ENCODE results near the gene ZNF292.
A peak's percentile ranks its signal among the peaks of the same experiment; 100 is the strongest.
"Not testable (repeated sequence)": the region's sequence is repeated elsewhere in the genome, so short reads cannot be mapped to it uniquely, and the experiment has no call there.

Gene ZNF292

DNA sequence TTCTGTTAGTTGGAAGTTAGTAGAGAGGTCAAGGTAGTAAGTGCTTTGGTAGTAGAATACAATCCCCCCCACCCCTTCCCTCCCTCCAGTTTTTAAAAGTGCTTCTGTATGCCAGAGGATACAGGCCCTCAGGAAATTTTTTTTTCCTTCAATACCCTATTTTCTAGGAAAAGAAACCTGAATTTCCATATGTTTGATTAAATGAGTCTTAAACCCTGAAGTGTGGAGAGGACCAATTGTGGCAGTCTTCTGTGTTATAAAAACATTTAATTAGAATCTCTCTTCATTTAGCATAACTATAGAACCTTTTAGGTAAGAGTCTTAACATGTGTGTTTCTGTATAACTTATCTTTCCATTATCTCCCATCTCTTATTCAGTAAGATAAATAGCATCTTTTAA is 59.5 kb downstream of the ZNF292 start:
- Mint-ChIP-seq H3K27me3 (no peaks in the 10 kb centered on the region), H3K27ac (no peak overlapping the region), H3K36me3 (peaks cover 5% of the 10 kb centered on the region), H3K4me3 (no peak overlapping the region), H3K4me1 (ENCODE audit: low read depth) (peaks cover 43% of the 10 kb centered on the region), H3K9me3 (ENCODE audit: low read depth) (no peaks in the 10 kb centered on the region)

DNA sequence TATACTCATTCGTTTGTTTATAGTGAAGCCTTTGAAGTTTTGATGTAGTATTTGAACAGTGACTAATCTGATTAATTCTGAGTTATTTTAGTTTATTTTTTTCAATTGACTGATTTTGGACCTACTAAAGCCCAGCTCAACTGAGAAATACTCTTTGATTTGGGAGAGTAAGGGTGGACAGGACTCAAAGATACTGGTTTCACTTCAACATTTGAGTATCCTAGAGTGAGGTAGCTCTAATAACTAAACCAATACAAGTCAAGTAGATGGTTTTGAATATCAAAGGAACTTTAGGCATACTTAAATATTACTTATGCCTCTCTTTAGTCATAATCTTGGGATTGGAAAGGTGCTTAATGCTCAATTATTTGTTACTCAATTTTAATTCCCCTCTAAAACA is 65.6 kb downstream of the ZNF292 start:
- H3K9me3 Mint-ChIP-seq (ENCODE audit: low read depth): no peaks in the 10 kb centered on the region
- no peak overlapping the region for H3K4me3 Mint-ChIP-seq
- H3K4me1 Mint-ChIP-seq (ENCODE audit: low read depth): peaks cover 4% of the 10 kb centered on the region
- no peaks in the 10 kb centered on the region for H3K27me3 Mint-ChIP-seq
- H3K27ac Mint-ChIP-seq: no peak overlapping the region
- peaks cover 21% of the 10 kb centered on the region for H3K36me3 Mint-ChIP-seq

GRCh38 chr6:87222676-87223075 is 67.3 kb downstream of the ZNF292 start:
- H3K36me3 Mint-ChIP-seq: peaks cover 21% of the 10 kb centered on the region
- H3K27me3 Mint-ChIP-seq: no peaks in the 10 kb centered on the region
- H3K4me3 Mint-ChIP-seq: no peak overlapping the region
- H3K4me1 Mint-ChIP-seq (ENCODE audit: low read depth): peaks cover 6% of the 10 kb centered on the region
- H3K9me3 Mint-ChIP-seq (ENCODE audit: low read depth): no peaks in the 10 kb centered on the region
- peak overlapping the region; percentile 46 for H3K27ac Mint-ChIP-seq

- Mint-ChIP-seq H3K27me3 (no peaks in the 10 kb centered on the region), H3K27ac (no peak overlapping the region), H3K9me3 (ENCODE audit: low read depth) (no peaks in the 10 kb centered on the region), H3K4me1 (ENCODE audit: low read depth) (peaks cover 6% of the 10 kb centered on the region), H3K4me3 (no peak overlapping the region), H3K36me3 (peaks cover 24% of the 10 kb centered on the region)
Observed at GRCh38 chr6:87224971-87225370, 69.6 kb downstream of the ZNF292 start.

- peaks cover 6% of the 10 kb centered on the region for H3K4me1 Mint-ChIP-seq (ENCODE audit: low read depth)
- H3K27ac Mint-ChIP-seq: no peak overlapping the region
- H3K27me3 Mint-ChIP-seq: no peaks in the 10 kb centered on the region
- H3K4me3 Mint-ChIP-seq: no peak overlapping the region
- H3K9me3 Mint-ChIP-seq (ENCODE audit: low read depth): no peaks in the 10 kb centered on the region
- H3K36me3 Mint-ChIP-seq: peaks cover 24% of the 10 kb centered on the region
Observed at GRCh38 chr6:87225511-87225910, 70.1 kb downstream of the ZNF292 start.

GRCh38 chr6:87225937-87226336 is 70.6 kb downstream of the ZNF292 start:
- H3K4me1 Mint-ChIP-seq (ENCODE audit: low read depth): peaks cover 6% of the 10 kb centered on the region
- no peaks in the 10 kb centered on the region for H3K27me3 Mint-ChIP-seq
- H3K9me3 Mint-ChIP-seq (ENCODE audit: low read depth): no peaks in the 10 kb centered on the region
- H3K36me3 Mint-ChIP-seq: peaks cover 24% of the 10 kb centered on the region
- peak overlapping the region; percentile 46 for H3K27ac Mint-ChIP-seq
- no peak overlapping the region for H3K4me3 Mint-ChIP-seq

DNA sequence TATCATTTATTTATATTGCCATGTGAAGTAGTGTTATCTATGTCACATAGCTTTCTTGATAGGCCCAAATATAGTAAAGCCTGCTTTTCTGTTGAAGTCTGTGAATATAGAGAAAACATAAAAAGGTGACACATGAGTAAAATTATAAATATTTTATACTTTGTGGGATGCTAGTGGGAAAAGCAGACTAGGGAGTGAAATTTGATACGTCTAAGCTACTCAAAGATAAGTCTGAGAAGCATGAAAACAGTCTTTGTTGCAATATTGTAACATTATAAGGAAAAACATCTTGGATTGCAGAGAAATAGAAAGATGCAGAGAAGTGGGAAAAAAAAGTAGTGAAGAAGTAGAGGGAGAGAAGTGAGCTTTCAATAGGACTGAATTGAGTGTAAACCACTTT is 75.4 kb downstream of the ZNF292 start:
- H3K27me3 Mint-ChIP-seq: no peaks in the 10 kb centered on the region

DNA sequence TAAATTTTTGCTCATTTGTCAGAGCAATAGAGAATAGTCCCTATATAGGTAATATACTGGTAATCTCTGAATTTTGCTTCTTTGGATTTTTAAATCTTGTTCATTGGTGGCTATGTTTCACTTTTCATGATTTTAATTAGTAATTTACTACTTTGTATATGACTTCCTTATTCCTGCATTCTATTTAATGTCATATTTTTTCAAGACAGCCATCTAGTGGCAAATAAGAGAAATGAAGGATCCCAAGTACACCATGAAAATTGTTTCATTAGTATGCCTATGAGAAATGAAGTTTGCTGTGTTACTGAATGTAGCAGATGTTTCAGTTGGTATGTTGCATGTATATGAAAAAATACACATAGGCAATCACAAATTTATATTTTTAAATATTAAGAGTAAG is 82.4 kb downstream of the ZNF292 start:
- H3K36me3 Mint-ChIP-seq: peaks cover 2% of the 10 kb centered on the region
- H3K27ac Mint-ChIP-seq: no peak overlapping the region
- H3K27me3 Mint-ChIP-seq: no peaks in the 10 kb centered on the region
- no peak overlapping the region for H3K4me3 Mint-ChIP-seq
- no peaks in the 10 kb centered on the region for H3K9me3 Mint-ChIP-seq (ENCODE audit: low read depth)
- peaks cover 2% of the 10 kb centered on the region for H3K4me1 Mint-ChIP-seq (ENCODE audit: low read depth)

More for the DNA sequence above, 75.4 kb downstream of the ZNF292 start:
- peaks cover 9% of the 10 kb centered on the region for H3K4me1 Mint-ChIP-seq (ENCODE audit: low read depth)
- H3K4me3 Mint-ChIP-seq: no peak overlapping the region
- H3K27ac Mint-ChIP-seq: peak overlapping the region; percentile 77
- no peaks in the 10 kb centered on the region for H3K9me3 Mint-ChIP-seq (ENCODE audit: low read depth)
- H3K36me3 Mint-ChIP-seq: peaks cover 6% of the 10 kb centered on the region

- not testable (repeated sequence) for H3K9me3 Mint-ChIP-seq (ENCODE audit: low read depth); H3K4me1 Mint-ChIP-seq (ENCODE audit: low read depth); H3K27ac Mint-ChIP-seq; H3K4me3 Mint-ChIP-seq; H3K36me3 Mint-ChIP-seq; H3K27me3 Mint-ChIP-seq
Observed at GRCh38 chr6:87239098-87239635, 83.8 kb downstream of the ZNF292 start.

- Mint-ChIP-seq H3K4me1 (ENCODE audit: low read depth) (no peaks in the 10 kb centered on the region), H3K27ac (no peak overlapping the region), H3K36me3 (peaks cover 7% of the 10 kb centered on the region), H3K9me3 (ENCODE audit: low read depth) (no peaks in the 10 kb centered on the region), H3K27me3 (no peaks in the 10 kb centered on the region), H3K4me3 (no peak overlapping the region)
Observed at GRCh38 chr6:87241304-87241703, 85.9 kb downstream of the ZNF292 start.

- no peaks in the 10 kb centered on the region for H3K27me3 Mint-ChIP-seq
- H3K4me3 Mint-ChIP-seq: no peak overlapping the region
- no peaks in the 10 kb centered on the region for H3K4me1 Mint-ChIP-seq (ENCODE audit: low read depth)
- H3K36me3 Mint-ChIP-seq: peaks cover 7% of the 10 kb centered on the region
- H3K27ac Mint-ChIP-seq: no peak overlapping the region
- H3K9me3 Mint-ChIP-seq (ENCODE audit: low read depth): no peaks in the 10 kb centered on the region
Observed at GRCh38 chr6:87242311-87242710, 86.9 kb downstream of the ZNF292 start.

GRCh38 chr6:87243812-87244211 is 88.4 kb downstream of the ZNF292 start:
- no peaks in the 10 kb centered on the region for H3K4me1 Mint-ChIP-seq (ENCODE audit: low read depth)

GRCh38 chr6:87244380-87244779 is 89.0 kb downstream of the ZNF292 start:
- H3K4me3 Mint-ChIP-seq: no peak overlapping the region
- no peaks in the 10 kb centered on the region for H3K9me3 Mint-ChIP-seq (ENCODE audit: low read depth)
- no peaks in the 10 kb centered on the region for H3K27me3 Mint-ChIP-seq
- peaks cover 11% of the 10 kb centered on the region for H3K36me3 Mint-ChIP-seq
- no peaks in the 10 kb centered on the region for H3K4me1 Mint-ChIP-seq (ENCODE audit: low read depth)
- peak overlapping the region; percentile 46 for H3K27ac Mint-ChIP-seq

More at GRCh38 chr6:87243812-87244211, 88.4 kb downstream of the ZNF292 start:
- H3K9me3 Mint-ChIP-seq (ENCODE audit: low read depth): no peaks in the 10 kb centered on the region
- no peak overlapping the region for H3K4me3 Mint-ChIP-seq
- no peak overlapping the region for H3K27ac Mint-ChIP-seq
- H3K36me3 Mint-ChIP-seq: peaks cover 11% of the 10 kb centered on the region
- H3K27me3 Mint-ChIP-seq: no peaks in the 10 kb centered on the region

GRCh38 chr6:87250019-87250418 is 94.7 kb downstream of the ZNF292 start:
- Mint-ChIP-seq H3K27ac (no peak overlapping the region), H3K36me3 (peaks cover 22% of the 10 kb centered on the region), H3K4me1 (ENCODE audit: low read depth) (peaks cover 13% of the 10 kb centered on the region), H3K27me3 (no peaks in the 10 kb centered on the region), H3K9me3 (ENCODE audit: low read depth) (no peaks in the 10 kb centered on the region), H3K4me3 (no peak overlapping the region)

DNA sequence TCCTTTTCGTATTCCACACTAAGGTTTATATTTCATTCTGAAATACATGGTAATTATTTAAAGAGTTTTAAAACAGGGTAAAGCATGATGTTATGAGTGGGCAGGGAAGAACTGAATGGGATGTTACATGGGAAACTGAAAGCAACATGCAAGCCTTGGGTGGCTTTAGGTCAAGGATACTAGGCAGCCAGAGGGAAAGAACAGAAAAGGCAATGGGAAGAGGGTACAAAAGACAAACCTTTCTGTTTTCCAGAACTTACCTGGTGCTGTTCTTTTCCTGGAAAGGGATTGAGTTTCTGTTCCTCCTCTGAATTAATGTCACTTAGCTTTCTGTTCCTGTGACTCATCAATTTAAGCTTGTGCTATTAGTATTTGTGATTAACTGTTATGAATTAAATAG is 95.9 kb downstream of the ZNF292 start:
- Mint-ChIP-seq H3K36me3 (peaks cover 30% of the 10 kb centered on the region), H3K4me1 (ENCODE audit: low read depth) (peaks cover 13% of the 10 kb centered on the region), H3K4me3 (no peak overlapping the region), H3K27me3 (no peaks in the 10 kb centered on the region), H3K27ac (peak overlapping the region; percentile 71), H3K9me3 (ENCODE audit: low read depth) (no peaks in the 10 kb centered on the region)

DNA sequence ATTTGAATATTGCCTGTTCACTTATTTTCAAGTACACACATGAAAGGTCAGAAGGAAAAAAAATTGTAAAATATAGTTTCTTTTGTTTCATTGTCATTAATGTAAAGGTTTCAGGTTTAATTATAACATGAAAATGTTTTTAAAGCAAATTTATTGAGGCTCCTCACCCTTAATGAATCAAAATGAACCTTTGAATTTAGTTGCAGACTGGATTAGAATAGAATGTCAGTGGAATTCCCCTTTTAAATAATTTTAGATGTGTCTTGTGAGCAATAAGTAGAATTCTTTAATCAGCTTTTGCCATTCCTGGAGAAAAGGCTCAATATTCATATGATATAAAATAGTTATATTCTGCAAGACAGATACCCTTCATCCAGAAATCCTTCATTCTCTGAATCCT is 96.4 kb downstream of the ZNF292 start:
- Mint-ChIP-seq H3K9me3 (ENCODE audit: low read depth) (no peaks in the 10 kb centered on the region), H3K4me3 (no peak overlapping the region), H3K27ac (peak overlapping the region; percentile 34), H3K4me1 (ENCODE audit: low read depth) (peaks cover 13% of the 10 kb centered on the region), H3K27me3 (no peaks in the 10 kb centered on the region), H3K36me3 (peaks cover 35% of the 10 kb centered on the region)
